Pancreas (tissue), 10 donors: ENCODE results near the gene NR6A1. TPM values are rescaled to one million over a fixed set of nuclear protein-coding genes. Genes with fewer than 3 reads are reported as not detected.

Experiments used
- ATAC-seq, 4 donors: fragments of 200-7000 bp; cut with Tn5 transposase; one replicate each; pipeline versions ENCODE4 v1.8.0 to v1.9.1; 2020; ENCODE audit warnings: mild to moderate bottlenecking in 4 of 4, moderate library complexity in 4 of 4
- DNase-seq, 6 donors: peaks; one replicate each; pipeline ENCODE4 v3.0.0-alpha.2; 2020
- FAIRE-seq: peaks from 2 replicates; lab custom pipeline; 2012; peaks lifted over from hg19 to GRCh38; lab: Jason Lieb, UNC
- H3K27ac ChIP-seq, 4 donors: fragments of 200-600 bp; sonication (generic); 1 replicate in 3 of 4; 2 replicates in 1 of 4; pipeline versions ENCODE4 v1.5.0 to v1.8.0; 2020
- H3K27me3 ChIP-seq, 4 donors: fragments of 200-600 bp; one replicate each; pipeline ENCODE4 v1.8.0; 2021
- H3K36me3 ChIP-seq, 3 donors: fragments of 200-600 bp; sonication (generic) in 1 of 3; one replicate each; pipeline versions ENCODE4 v1.5.0 to v1.8.0; 2020 to 2021
- H3K4me1 ChIP-seq, 3 donors: fragments of 200-600 bp; one replicate each; pipeline ENCODE4 v1.8.0; 2021
- H3K4me3 ChIP-seq, 4 donors: fragments of 200-600 bp; sonication (generic) in 2 of 4; one replicate each; pipeline versions ENCODE4 v1.5.0 to v1.8.0; 2020 to 2021
- H3K9me3 ChIP-seq, 4 donors: fragments of 200-600 bp; one replicate each; pipeline ENCODE4 v1.8.0; 2021
- CTCF ChIP-seq, 4 donors: fragments of 200-600 bp; sonication (generic) in 3 of 4; IDR thresholded peaks; one replicate each; pipeline versions ENCODE4 v1.5.0 to v1.8.0; 2021; ENCODE audit warnings: antibody characterized with exemption in 4 of 4
- WGBS, 2 donors: extraction: QIAGEN DNeasy Blood & Tissue Kit; methylation state at CpG; one replicate each; pipeline ENCODE4 v1.1.7; 2013; 5-methylcytosine and 5-hydroxymethylcytosine counted together
- intact Hi-C, 3 donors: fragments of 100-400 bp; cut with DNase I; formaldehyde crosslinking; loops; one replicate each; pipeline versions ENCODE4 v1.11.1 to v1.14.2; 2022
- polyA plus RNA-seq, 2 donors: library from polyadenylated mRNA; stranded (reverse); fragments of 200-250 nt; gene quantifications; one replicate each; pipeline ENCODE4 v1.2.3, GENCODE V29; 2013
- total RNA-seq, 6 donors: library from RNA; stranded (reverse); fragmentation: NEBNext Ultra II Directional in 4 of 6; extraction: Animal tissue kit (Norgen Biotek cat#: 25700) in 4 of 6; gene quantifications; one replicate each; pipeline versions ENCODE4 v1.2.1 to v1.2.4, GENCODE V29; 2021 to 2023
- donor health status: healthy with polysubstance abuse.
- donor health status: DM: no; HTN: no; CAD: no; lungs with moderate emphysema.
- donor health status: DM: no; HTN: no; CAD: no.
- donor health status: control.
- donor health status: control.
- donor health status: Bipolar disorder and iron deficiency.
- donor health status: DM: yes; HTN: yes; CAD: no.
- donor health status: DM: no; HTN: no; CAD: no.
- donor health status: DM: no; HTN: no; CAD: no.
- donor health status: DM: yes; HTN: yes; CAD: no.

The NR6A1 gene
- total and polyA plus RNA-seq, 8 donors, result 2.1 to 3.9 (median 2.6) TPM

DNA sequence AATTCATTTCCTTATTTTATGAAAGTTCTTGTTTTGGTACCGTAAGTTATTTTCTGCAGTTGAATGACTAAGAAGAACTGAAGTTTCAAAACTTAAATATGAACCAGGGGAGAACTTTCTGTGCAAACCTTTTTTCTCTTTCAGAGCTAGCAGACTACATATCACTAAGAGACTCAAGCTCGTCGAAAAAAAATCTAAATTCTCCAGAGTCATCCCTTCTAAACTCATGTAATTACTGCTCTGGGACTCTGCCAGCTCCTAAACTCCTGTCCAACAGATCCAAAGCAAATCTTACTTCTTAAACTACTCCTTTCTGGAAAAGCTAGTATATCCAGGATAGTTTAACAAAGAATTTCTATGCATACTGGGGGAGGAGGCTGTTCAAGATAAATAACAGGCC, 176.9 kb downstream of the NR6A1 start:
- no peak for FAIRE-seq

DNA sequence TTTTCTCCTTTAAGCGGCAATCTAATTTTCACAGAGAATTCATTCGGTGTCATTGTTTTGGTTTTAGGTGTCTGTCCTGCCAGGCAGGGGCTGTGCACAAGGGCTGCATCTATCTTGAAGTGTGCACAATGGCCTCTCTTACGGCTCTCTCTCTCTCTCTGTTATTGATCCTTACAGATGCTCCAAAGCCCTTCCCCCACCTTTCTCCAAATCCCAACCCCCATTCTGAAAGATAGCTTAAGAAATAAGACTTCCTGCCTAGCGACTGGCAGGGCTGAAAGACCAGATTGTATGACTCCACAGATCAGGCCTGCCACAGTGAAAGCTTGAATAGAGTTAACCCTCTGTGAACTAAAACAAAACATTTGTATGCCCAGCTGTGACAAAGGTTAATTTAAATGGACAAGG, 177.5 kb downstream of the NR6A1 start:
- Histone ChIP-seq H3K27ac (no peak overlapping the region), H3K4me1 (peaks cover 0 to 11% (median 8%) of the 10 kb centered on the region in 3 donors), H3K27me3 (no peaks in the 10 kb centered on the region), H3K9me3 (no peaks in the 10 kb centered on the region), H3K36me3 (no peaks in the 10 kb centered on the region), H3K4me3 (no peak overlapping the region)
- ATAC-seq (no peak), DNase-seq (no peak), FAIRE-seq (no peak)
- intact Hi-C loops, result no loop called here
- WGBS, 2 donors, result 42 to 50% methylated on average over 4 of the region's 4 CpGs
- no peak for TF ChIP-seq CTCF (IDR thresholded peaks at IDR 0.05)

More for the DNA sequence above, 176.9 kb downstream of the NR6A1 start:
- DNase-seq, result no peak
- no peak for ATAC-seq
- intact Hi-C loops, result no loop called here
- Histone ChIP-seq H3K36me3 (no peaks in the 10 kb centered on the region), H3K4me1 (peaks cover 0 to 11% (median 8%) of the 10 kb centered on the region in 3 donors), H3K27ac (no peak overlapping the region), H3K4me3 (no peak overlapping the region), H3K27me3 (no peaks in the 10 kb centered on the region), H3K9me3 (no peaks in the 10 kb centered on the region)
- TF ChIP-seq CTCF (IDR thresholded peaks at IDR 0.05), result no peak
- 58 to 59% methylated on average over 3 of the region's 3 CpGs for WGBS, 2 donors

DNA sequence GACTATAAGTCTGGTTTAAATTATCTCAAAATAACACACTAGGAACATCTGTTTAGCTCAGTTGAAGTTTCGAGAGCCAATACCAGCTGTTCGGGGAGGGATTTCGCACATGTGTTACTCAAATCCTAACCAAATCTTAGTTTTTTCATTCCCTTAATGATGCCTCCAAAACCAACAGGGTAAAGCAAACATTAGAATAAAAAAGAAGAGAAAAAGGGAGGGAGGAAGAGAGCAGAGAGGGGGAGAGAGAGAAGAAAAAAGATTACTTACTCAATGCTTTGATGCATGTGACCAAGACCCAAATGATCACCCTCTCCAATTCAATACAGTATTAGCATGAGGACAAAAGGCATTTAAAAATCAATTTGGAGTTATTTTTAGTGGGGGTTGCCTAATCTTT, 177.9 kb downstream of the NR6A1 start:
- DNase-seq, result no peak
- FAIRE-seq, result no peak
- H3K4me1 ChIP-seq, result peaks cover 0 to 11% (median 8%) of the 10 kb centered on the region in 3 donors

DNA sequence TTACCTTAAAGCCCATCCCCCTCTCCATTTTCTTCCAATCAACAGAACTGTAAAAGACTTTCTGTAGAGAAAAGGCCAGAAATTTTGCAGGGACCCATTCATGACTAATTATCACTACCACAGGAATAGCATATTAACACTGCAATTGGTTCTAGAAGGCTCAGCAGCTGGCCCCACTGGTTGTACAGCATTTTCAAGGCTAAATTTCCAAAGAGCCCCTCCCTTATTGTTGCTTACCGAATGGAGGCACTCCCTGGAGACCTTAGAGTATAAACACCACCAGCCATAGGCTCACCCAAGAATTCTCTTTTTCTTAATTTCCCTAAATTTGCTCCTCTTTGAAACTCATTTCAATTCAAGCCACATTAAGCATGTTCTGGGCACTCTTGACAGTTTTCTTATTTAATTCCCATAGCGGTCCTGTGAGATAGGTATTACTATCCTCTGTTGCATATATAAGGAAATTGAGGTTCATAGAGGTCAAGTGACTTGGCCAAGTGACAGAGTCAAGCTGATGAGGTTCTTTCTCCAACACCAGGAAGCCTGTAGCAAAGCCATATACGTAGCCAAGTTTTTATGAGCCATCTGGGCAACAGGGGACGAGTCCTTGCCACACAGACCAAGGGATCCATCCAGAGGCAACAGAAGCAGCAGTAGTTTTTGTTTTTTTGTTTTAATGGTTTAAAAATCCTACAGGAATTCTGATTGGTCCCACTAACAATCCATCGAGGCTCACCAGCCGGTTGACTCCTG, 180.0 kb downstream of the NR6A1 start:
- no peak for TF ChIP-seq CTCF (IDR thresholded peaks at IDR 0.05)
- no peak overlapping the region for H3K27ac ChIP-seq
- DNase-seq (no peak), FAIRE-seq (no peak), ATAC-seq (peak in 3 of 4 donors; percentile 28 to 50 (median 46))
- intact Hi-C loops, result no loop called here
- no peaks in the 10 kb centered on the region for H3K9me3 ChIP-seq
- no peak overlapping the region for H3K4me3 ChIP-seq
- WGBS, 2 donors, result 76 to 78% methylated on average over 6 of the region's 6 CpGs
- H3K36me3 ChIP-seq, result no peaks in the 10 kb centered on the region
- peaks cover 0 to 11% (median 4%) of the 10 kb centered on the region in 3 donors for H3K4me1 ChIP-seq
- no peaks in the 10 kb centered on the region for H3K27me3 ChIP-seq

More for the DNA sequence above, 177.9 kb downstream of the NR6A1 start:
- Histone ChIP-seq H3K4me3 (no peak overlapping the region), H3K27me3 (no peaks in the 10 kb centered on the region), H3K9me3 (no peaks in the 10 kb centered on the region), H3K36me3 (no peaks in the 10 kb centered on the region), H3K27ac (no peak overlapping the region)
- no peak for ATAC-seq
- intact Hi-C loops, result no loop called here
- no peak for TF ChIP-seq CTCF (IDR thresholded peaks at IDR 0.05)
- 92 to 94% methylated on average over 3 of the region's 3 CpGs for WGBS, 2 donors

DNA sequence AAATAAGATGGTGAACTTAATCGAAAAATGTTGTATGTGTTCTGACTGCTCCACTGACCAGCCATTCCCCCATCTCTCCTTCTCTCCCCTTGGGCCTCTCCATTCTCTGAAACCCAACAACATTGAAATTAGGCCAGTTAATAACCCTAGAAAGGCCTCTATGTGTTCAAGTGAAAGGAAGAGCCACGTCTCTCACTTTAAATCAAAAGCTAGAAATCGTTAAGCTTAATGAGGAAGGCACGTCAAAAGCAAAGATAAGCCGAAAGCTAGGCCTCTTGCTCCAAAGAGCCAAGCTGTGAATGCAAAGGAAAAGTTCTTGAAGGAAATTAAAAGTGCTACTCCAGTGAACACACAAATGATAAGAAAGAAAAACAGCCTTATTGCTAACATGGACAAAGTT, 186.5 kb downstream of the NR6A1 start:
- H3K4me3 ChIP-seq, result no peak overlapping the region
- no peaks in the 10 kb centered on the region for H3K4me1 ChIP-seq
- H3K27me3 ChIP-seq, result no peaks in the 10 kb centered on the region
- no peak overlapping the region for H3K27ac ChIP-seq
- DNase-seq, result no peak
- intact Hi-C loops, result no loop called here
- TF ChIP-seq CTCF (IDR thresholded peaks at IDR 0.05), result no peak
- no peaks in the 10 kb centered on the region for H3K9me3 ChIP-seq
- no peak for FAIRE-seq
- 65 to 66% methylated on average over 5 of the region's 5 CpGs for WGBS, 2 donors
- ATAC-seq, result no peak
- H3K36me3 ChIP-seq, result no peaks in the 10 kb centered on the region
